Cardiac muscle cell (in vitro differentiated cells and primary cell): ENCODE results near the gene HSD17B7. TPM values are rescaled to one million over a fixed set of nuclear protein-coding genes. Genes with fewer than 3 reads are reported as not detected.
A peak's percentile ranks its signal among the peaks of the same experiment; 100 is the strongest.
"Not testable (repeated sequence)": the region's sequence is repeated elsewhere in the genome, so short reads cannot be mapped to it uniquely, and the experiment has no call there.

Experiments used
- DNase-seq, 2 donors: peaks; one replicate each; pipeline versions ENCODE4 v3.0.0 to v3.0.0-alpha.2; 2010 to 2017; ENCODE audit warnings: low read depth in 1 of 2, low spot score in 1 of 2
- H3K27ac ChIP-seq: fragments of 200-600 bp; sonication (generic); 2 replicates; pipeline ENCODE4 v1.5.1; 2016
- H3K27me3 ChIP-seq: fragments of 200-600 bp; sonication (generic); 2 replicates; pipeline ENCODE4 v1.6.0; 2016; ENCODE audit warnings: control low read depth
- H3K36me3 ChIP-seq: fragments of 200-600 bp; sonication (generic); 2 replicates; pipeline ENCODE4 v1.5.1; 2016; ENCODE audit warnings: control low read depth
- H3K4me1 ChIP-seq: fragments of 200-600 bp; sonication (generic); 2 replicates; pipeline ENCODE4 v1.8.1; 2017; ENCODE audit warnings: low read depth, mild to moderate bottlenecking, mixed run types
- H3K4me3 ChIP-seq: fragments of 200-600 bp; sonication (generic); 2 replicates; pipeline ENCODE4 v1.5.1; 2016; ENCODE audit warnings: mild to moderate bottlenecking
- H3K9me3 ChIP-seq: fragments of 200-600 bp; sonication (generic); 2 replicates; pipeline ENCODE4 v1.5.1; 2017; ENCODE audit warnings: low read depth, mild to moderate bottlenecking, control low read depth
- CTCF ChIP-seq: IDR thresholded peaks from 2 replicates; pipeline ENCODE4 v1.5.1; 2012; ENCODE audit warnings: low read depth, mild to moderate bottlenecking, low read length
- polyA plus RNA-seq: library from polyadenylated mRNA; unstranded; fragments of >200 nt; fragmentation: Nextera tagmentation; extraction: Ambion mirVana; gene quantifications from 2 replicates; pipeline ENCODE4 v1.2.1, GENCODE V29; 2016
- total RNA-seq: library from RNA; depleted of rRNA; stranded (reverse); fragments of >200 nt; gene quantifications from 2 replicates; pipeline ENCODE4 v1.2.3, GENCODE V29; 2016

Gene HSD17B7
- total and polyA plus RNA-seq, 2 experiments from 2014 or later = 12.7 to 48.7 TPM

GRCh38 chr1:162799995-162800830 lies 9.7 kb downstream of the HSD17B7 start:
- peak; percentile 68 to 83 for DNase-seq
- H3K27me3 ChIP-seq, H3K4me1 ChIP-seq, H3K9me3 ChIP-seq, H3K27ac ChIP-seq, H3K4me3 ChIP-seq: not testable (repeated sequence)
- peaks cover 20% of the 10 kb centered on the region for H3K36me3 ChIP-seq
- peak; percentile 69 for TF ChIP-seq CTCF

GRCh38 chr1:162807503-162807902 lies 17.0 kb downstream of the HSD17B7 start:
- not testable (repeated sequence) for H3K27me3 ChIP-seq, H3K9me3 ChIP-seq, DNase-seq, H3K27ac ChIP-seq, H3K4me1 ChIP-seq, H3K4me3 ChIP-seq
- peaks cover 14% of the 10 kb centered on the region for H3K36me3 ChIP-seq

GRCh38 chr1:162812357-162812756 lies 21.9 kb downstream of the HSD17B7 start:
- not testable (repeated sequence) for H3K4me1 ChIP-seq, H3K4me3 ChIP-seq, H3K36me3 ChIP-seq, DNase-seq, H3K27me3 ChIP-seq, H3K9me3 ChIP-seq, H3K27ac ChIP-seq

GRCh38 chr1:162818136-162818535 lies 27.6 kb downstream of the HSD17B7 start:
- H3K4me1 ChIP-seq = peaks cover 16% of the 10 kb centered on the region
- DNase-seq, H3K4me3 ChIP-seq, H3K27ac ChIP-seq, H3K9me3 ChIP-seq, H3K36me3 ChIP-seq: not testable (repeated sequence)
- peaks cover 19% of the 10 kb centered on the region for H3K27me3 ChIP-seq

GRCh38 chr1:162818666-162819065 lies 28.2 kb downstream of the HSD17B7 start:
- H3K4me3 ChIP-seq, H3K36me3 ChIP-seq, H3K27ac ChIP-seq, H3K9me3 ChIP-seq, DNase-seq: not testable (repeated sequence)
- H3K4me1 ChIP-seq = peaks cover 16% of the 10 kb centered on the region
- peaks cover 19% of the 10 kb centered on the region for H3K27me3 ChIP-seq

GRCh38 chr1:162822391-162823200 lies 32.1 kb downstream of the HSD17B7 start:
- DNase-seq = peak in 1 of 2 donors; percentile 39
- peak; percentile 18 for TF ChIP-seq CTCF
- Histone ChIP-seq H3K4me3 (peak overlapping the region; percentile 28), H3K27ac (no peak overlapping the region), H3K9me3 (no peaks in the 10 kb centered on the region), H3K4me1 (peaks cover 16% of the 10 kb centered on the region), H3K36me3 (no peaks in the 10 kb centered on the region), H3K27me3 (peaks cover 19% of the 10 kb centered on the region)

GRCh38 chr1:162823231-162823630 lies 32.7 kb downstream of the HSD17B7 start:
- no peak for TF ChIP-seq CTCF
- no peak overlapping the region for H3K4me3 ChIP-seq

More at GRCh38 chr1:162823231-162823630, 32.7 kb downstream of the HSD17B7 start:
- no peak overlapping the region for H3K27ac ChIP-seq
- H3K36me3 ChIP-seq = no peaks in the 10 kb centered on the region
- peaks cover 14% of the 10 kb centered on the region for H3K4me1 ChIP-seq
- DNase-seq = no peak
- peaks cover 19% of the 10 kb centered on the region for H3K27me3 ChIP-seq
- H3K9me3 ChIP-seq = no peaks in the 10 kb centered on the region
